A673 (cell line): ENCODE data around the gene SDC4.

ENCODE experiments used
- CTCF ChIP-seq: fragments of 300-800, 200-600 bp; sonication (generic); conservative IDR thresholded peaks from 2 replicates; pipeline ENCODE4 v1.5.1; 2017; ENCODE audit warnings: low read depth, mild to moderate bottlenecking, antibody characterized with exemption, low read length, moderate library complexity, mixed read lengths
- EZH2 ChIP-seq: fragments of 200-600 bp; sonication (generic); IDR thresholded peaks from 2 replicates; pipeline ENCODE4 v1.6.1; 2017; ENCODE audit warnings: borderline replicate concordance, low read depth, mild to moderate bottlenecking, mixed read lengths, antibody characterized with exemption, low read length; ENCODE audit not compliant: poor library complexity, severe bottlenecking

- TF ChIP-seq CTCF (no peak), EZH2 (no peak)
These were observed 50.3 kb downstream of the SDC4 start for GRCh38 chr20:45297786-45298497.
